Right ventricle myocardium inferior (tissue), 1 donor: ENCODE data around the gene FGD6. TPM values are rescaled to one million over a fixed set of nuclear protein-coding genes. Genes with fewer than 3 reads are reported as not detected.
"Not testable (repeated sequence)": the region's sequence is repeated elsewhere in the genome, so short reads cannot be mapped to it uniquely, and the experiment has no call there.

Experiments used
- ATAC-seq: fragments of 200-7000 bp; cut with Tn5 transposase; one replicate; pipeline ENCODE4 v1.9.1; 2020; ENCODE audit warnings: mild to moderate bottlenecking, moderate library complexity
- DNase-seq: peaks from one replicate; pipeline ENCODE4 v3.0.0; 2021; ENCODE audit errors: missing footprints
- intact Hi-C: fragments of 100-400 bp; cut with DNase I; formaldehyde crosslinking; loops from one replicate; pipeline ENCODE4 v1.11.0; 2022
- total RNA-seq: library from RNA; stranded (reverse); fragmentation: NEBNext Ultra II Directional; extraction: Animal tissue kit (Norgen Biotek cat#: 25700); gene quantifications from one replicate; pipeline ENCODE4 v1.2.1, GENCODE V29; 2021
- donor health status: DM: no; HTN: yes; CAD: no; lungs with severe emphysema.

The FGD6 gene
- total RNA-seq, 1 donor from 2014 or later = 22.2 TPM

- intact Hi-C loops = no loop called here
- no peak for ATAC-seq
- DNase-seq = no peak
Observed at GRCh38 chr12:95213928-95214327, 3.3 kb downstream of the FGD6 start.

- ATAC-seq = no peak
- no peak for DNase-seq
- intact Hi-C loops = no loop called here
Observed at GRCh38 chr12:95213119-95213518, 4.1 kb downstream of the FGD6 start.

- ATAC-seq (no peak), DNase-seq (no peak)
- intact Hi-C loops = no loop called here
Observed at GRCh38 chr12:95212586-95212985, 4.7 kb downstream of the FGD6 start.

- ATAC-seq (no peak), DNase-seq (no peak)
- intact Hi-C loops = no loop called here
Observed at GRCh38 chr12:95208678-95209077, 8.6 kb downstream of the FGD6 start.

GRCh38 chr12:95207407-95207806 lies 9.9 kb downstream of the FGD6 start:
- no peak for DNase-seq
- intact Hi-C loops = no loop called here
- no peak for ATAC-seq

- no peak for DNase-seq
- intact Hi-C loops = no loop called here
- ATAC-seq = no peak
Observed at GRCh38 chr12:95206916-95207315, 10.4 kb downstream of the FGD6 start.

GRCh38 chr12:95205685-95206084 lies 11.6 kb downstream of the FGD6 start:
- ATAC-seq (peak; percentile 50), DNase-seq (no peak)
- intact Hi-C loops = no loop called here

GRCh38 chr12:95205016-95205624 lies 12.1 kb downstream of the FGD6 start:
- ATAC-seq (no peak), DNase-seq (no peak)
- intact Hi-C loops = no loop called here

- intact Hi-C loops = loop anchor here (5.0 kb wide), 1 partner anchor 87 kb away; no protein-coding TSS in a partner anchor
- DNase-seq = no peak
Observed at GRCh38 chr12:95204141-95204866, 13.0 kb downstream of the FGD6 start.

GRCh38 chr12:95203487-95204030 lies 13.7 kb downstream of the FGD6 start:
- intact Hi-C loops = loop anchor here (5.0 kb wide), 1 partner anchor 86 kb away; no protein-coding TSS in a partner anchor
- ATAC-seq (no peak), DNase-seq (no peak)

More at GRCh38 chr12:95204141-95204866, 13.0 kb downstream of the FGD6 start:
- ATAC-seq = peak; percentile 11

- no peak for ATAC-seq
- intact Hi-C loops = loop anchor here (5.0 kb wide), 1 partner anchor 86 kb away; no protein-coding TSS in a partner anchor
- no peak for DNase-seq
Observed at GRCh38 chr12:95202691-95203486, 14.4 kb downstream of the FGD6 start.

- intact Hi-C loops = loop anchor here (5.0 kb wide), 1 partner anchor 84 kb away; no protein-coding TSS in a partner anchor
- DNase-seq = no peak
- no peak for ATAC-seq
Observed at GRCh38 chr12:95201056-95201670, 16.1 kb downstream of the FGD6 start.

- no peak for ATAC-seq
- intact Hi-C loops = loop anchor here (5.0 kb wide), 1 partner anchor 83 kb away; no protein-coding TSS in a partner anchor
- no peak for DNase-seq
Observed at GRCh38 chr12:95200128-95200894, 17.0 kb downstream of the FGD6 start.

GRCh38 chr12:95198914-95199313 lies 18.4 kb downstream of the FGD6 start:
- intact Hi-C loops = no loop called here
- no peak for ATAC-seq
- DNase-seq = no peak

- DNase-seq (no peak), ATAC-seq (no peak)
- intact Hi-C loops = no loop called here
Observed at GRCh38 chr12:95197636-95198035, 19.6 kb downstream of the FGD6 start.

GRCh38 chr12:95196875-95197569 lies 20.2 kb downstream of the FGD6 start:
- ATAC-seq, DNase-seq, intact Hi-C loops: not testable (repeated sequence)

- intact Hi-C loops = no loop called here
- no peak for ATAC-seq
- DNase-seq = no peak
Observed at GRCh38 chr12:95195122-95195521, 22.1 kb downstream of the FGD6 start.
